Endothelial cell of umbilical vein (primary cell): ENCODE data around the gene RHBDD3. TPM values are rescaled to one million over a fixed set of nuclear protein-coding genes. Genes with fewer than 3 reads are reported as not detected.

Experiments used
- BruUV-seq: library from RNA; stranded (reverse); fragments of 400-500 nt; replicated peaks from 2 replicates; lab custom pipeline; 2021; lab: Mats Ljungman, UMichigan
- CTCF ChIA-PET: fragments of 300-600, 350-600 bp; sonication (Branson Sonifier 250); formaldehyde crosslinking; loops from one replicate; lab custom pipeline; 2021; ENCODE audit warnings: antibody characterized with exemption, inconsistent platforms; lab: Charles Lee
- POLR2A ChIA-PET: fragments of 300-600, 350-600 bp; sonication (Branson Sonifier 250); formaldehyde crosslinking; loops from one replicate; lab custom pipeline; 2021; ENCODE audit warnings: antibody characterized with exemption, inconsistent platforms; lab: Charles Lee
- DNase-seq: peaks from one replicate; pipeline ENCODE4 v3.0.0-alpha.2; 2011; ENCODE audit warnings: low read depth, low spot score
- FAIRE-seq: peaks from 2 replicates; lab custom pipeline; 2011; peaks lifted over from hg19 to GRCh38; lab: Jason Lieb, UNC
- H2AFZ ChIP-seq: 2 replicates; pipeline ENCODE4 v1.6.0; 2012; ENCODE audit warnings: low read depth, low read length, control low read depth, inconsistent platforms
- H3K27ac ChIP-seq: 2 replicates; pipeline ENCODE4 v1.5.1; 2011; ENCODE audit warnings: low read depth, mild to moderate bottlenecking, control low read depth, low read length, moderate library complexity; ENCODE audit not compliant: insufficient read depth
- H3K27me3 ChIP-seq, 2 experiments: 2 replicates each; pipeline versions ENCODE4 v1.6.0 to v1.6.1; 2011; ENCODE audit warnings: low read length in 2 of 2, mixed read lengths in 1 of 2; ENCODE audit not compliant: control insufficient read depth in 2 of 2, insufficient read depth in 2 of 2
- H3K36me3 ChIP-seq, 2 experiments: 2 replicates in 1 of 2; 3 replicates in 1 of 2; pipeline ENCODE4 v1.5.1; 2011; ENCODE audit warnings: low read length in 2 of 2, mild to moderate bottlenecking in 1 of 2, moderate library complexity in 1 of 2; ENCODE audit not compliant: control insufficient read depth in 2 of 2, insufficient read depth in 2 of 2; ENCODE audit errors: extremely low read depth in 1 of 2
- H3K4me1 ChIP-seq: 3 replicates; pipeline ENCODE4 v1.5.1; 2011; ENCODE audit warnings: mild to moderate bottlenecking, low read length; ENCODE audit not compliant: control insufficient read depth, insufficient read depth; ENCODE audit errors: extremely low read depth
- H3K4me2 ChIP-seq: 2 replicates; pipeline ENCODE4 v1.6.1; 2011; ENCODE audit warnings: low read length, control low read depth, mixed read lengths; ENCODE audit not compliant: insufficient read depth
- H3K4me3 ChIP-seq, 3 experiments: fragments of 200-600 bp in 1 of 3; sonication (generic), shearing (Covaris generic) in 1 of 3; replicated peaks in 1 of 3; 2 replicates each; pipeline ENCODE4 v1.5.1; 2011 to 2016; ENCODE audit warnings: control low read depth in 3 of 3, low read length in 3 of 3, mild to moderate bottlenecking in 2 of 3, inconsistent platforms in 1 of 3, low read depth in 1 of 3, moderate library complexity in 1 of 3; ENCODE audit not compliant: insufficient read depth in 1 of 3
- H3K79me2 ChIP-seq: 2 replicates; pipeline ENCODE4 v1.6.0; 2012; ENCODE audit warnings: low read length, inconsistent platforms; ENCODE audit not compliant: control insufficient read depth, insufficient read depth
- H3K9ac ChIP-seq: replicated peaks from 2 replicates; pipeline ENCODE3; 2011; ENCODE audit warnings: low read length, control low read depth; ENCODE audit not compliant: insufficient read depth; ENCODE audit errors: extremely low read depth
- H3K9me1 ChIP-seq: replicated peaks from 3 replicates; pipeline ENCODE4 v1.6.0; 2011; ENCODE audit warnings: mild to moderate bottlenecking, low read length; ENCODE audit not compliant: control insufficient read depth, insufficient read depth; ENCODE audit errors: extremely low read depth
- H3K9me3 ChIP-seq: replicated peaks from 2 replicates; pipeline ENCODE4 v1.5.1; 2012; ENCODE audit warnings: low read length, inconsistent platforms; ENCODE audit not compliant: control insufficient read depth, insufficient read depth
- H4K20me1 ChIP-seq: replicated peaks from 2 replicates; pipeline ENCODE3; 2011; ENCODE audit warnings: mild to moderate bottlenecking, low read length; ENCODE audit not compliant: control insufficient read depth, insufficient read depth; ENCODE audit errors: extremely low read depth
- EZH2 ChIP-seq: IDR thresholded peaks from 2 replicates; pipeline ENCODE4 v1.6.1; 2012; ENCODE audit warnings: borderline replicate concordance, low read depth, mild to moderate bottlenecking, moderate library complexity, low read length, inconsistent platforms; ENCODE audit not compliant: severe bottlenecking
- FOS ChIP-seq: IDR thresholded peaks from 2 replicates; pipeline ENCODE4 v1.6.1; 2011; ENCODE audit warnings: mild to moderate bottlenecking, low read length, moderate library complexity, borderline replicate concordance; ENCODE audit not compliant: insufficient read depth
- GATA2 ChIP-seq: IDR thresholded peaks from 2 replicates; pipeline ENCODE4 v1.7.0; 2011; ENCODE audit warnings: low read depth, mild to moderate bottlenecking, moderate library complexity, mixed read lengths, low read length; ENCODE audit not compliant: insufficient read length, insufficient read depth
- JUN ChIP-seq: IDR thresholded peaks from 2 replicates; pipeline ENCODE4 v1.6.1; 2011; ENCODE audit warnings: borderline replicate concordance, low read depth; ENCODE audit not compliant: insufficient read length, insufficient read depth
- dilution Hi-C: fragments of 300-500 bp; cut with MboI; formaldehyde crosslinking; loops from one replicate; pipeline ENCODE4 v1.15.0; 2019; ENCODE audit warnings: low sequenced_read_pairs; ENCODE audit not compliant: extremely low pct_ligation_motif_present
- intact Hi-C: fragments of 100-400 bp; cut with micrococcal nuclease; formaldehyde crosslinking; loops from one replicate; pipeline ENCODE4 v1.10.0; 2022
- polyA plus RNA-seq, 4 experiments: library from polyadenylated mRNA; depleted of rRNA in 3 of 4; stranded (reverse) in 3 of 4; unstranded in 1 of 4; fragments of >200 nt; gene quantifications; 2 replicates each; pipeline versions ENCODE4 v1.2.1 to v1.2.3, GENCODE V29; 2011 to 2012; ENCODE audit warnings: missing spikeins in 1 of 4
- total RNA-seq: library from RNA; stranded (reverse); gene quantifications from 2 replicates; pipeline ENCODE4 v1.2.3, GENCODE V29; 2021
- TF ChIP-seq, protein P1 (sequence below), 2 donors: IDR thresholded peaks; 1 replicate in 1 of 2; 2 replicates in 1 of 2; pipeline ENCODE4 v1.5.1; 2011; ENCODE audit warnings: low read length in 2 of 2, mild to moderate bottlenecking in 2 of 2, moderate library complexity in 2 of 2, control low read depth in 1 of 2, inconsistent platforms in 1 of 2, low read depth in 1 of 2; ENCODE audit not compliant: insufficient read depth in 1 of 2; ENCODE audit errors: extremely low read depth in 1 of 2

RHBDD3 gene
- total and polyA plus RNA-seq, 2 donors (not counting 3 experiments of a cell fraction or from before 2014, with no cell fraction given) = 31.3 to 37.2 TPM

- TF ChIP-seq, protein P1, sequence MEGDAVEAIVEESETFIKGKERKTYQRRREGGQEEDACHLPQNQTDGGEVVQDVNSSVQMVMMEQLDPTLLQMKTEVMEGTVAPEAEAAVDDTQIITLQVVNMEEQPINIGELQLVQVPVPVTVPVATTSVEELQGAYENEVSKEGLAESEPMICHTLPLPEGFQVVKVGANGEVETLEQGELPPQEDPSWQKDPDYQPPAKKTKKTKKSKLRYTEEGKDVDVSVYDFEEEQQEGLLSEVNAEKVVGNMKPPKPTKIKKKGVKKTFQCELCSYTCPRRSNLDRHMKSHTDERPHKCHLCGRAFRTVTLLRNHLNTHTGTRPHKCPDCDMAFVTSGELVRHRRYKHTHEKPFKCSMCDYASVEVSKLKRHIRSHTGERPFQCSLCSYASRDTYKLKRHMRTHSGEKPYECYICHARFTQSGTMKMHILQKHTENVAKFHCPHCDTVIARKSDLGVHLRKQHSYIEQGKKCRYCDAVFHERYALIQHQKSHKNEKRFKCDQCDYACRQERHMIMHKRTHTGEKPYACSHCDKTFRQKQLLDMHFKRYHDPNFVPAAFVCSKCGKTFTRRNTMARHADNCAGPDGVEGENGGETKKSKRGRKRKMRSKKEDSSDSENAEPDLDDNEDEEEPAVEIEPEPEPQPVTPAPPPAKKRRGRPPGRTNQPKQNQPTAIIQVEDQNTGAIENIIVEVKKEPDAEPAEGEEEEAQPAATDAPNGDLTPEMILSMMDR (IDR thresholded peaks at IDR 0.05; ENCODE audit: extremely low read depth in 1 of 2, insufficient read depth in 1 of 2, low read depth in 1 of 2, low read length in 2 of 2) = no peak
- TF ChIP-seq EZH2 = no peak
- TF ChIP-seq JUN = no peak
- TF ChIP-seq GATA2 = no peak
- no peak for TF ChIP-seq FOS
- no TSS peak for BruUV-seq
- intact Hi-C loops (no loop called here), dilution Hi-C loops (no loop called here)
- no peaks in the 10 kb centered on the region for H3K27me3 ChIP-seq
- no peaks in the 10 kb centered on the region for H3K79me2 ChIP-seq
- no peak overlapping the region for H3K4me2 ChIP-seq
- no peaks in the 10 kb centered on the region for H3K4me1 ChIP-seq
- no peak overlapping the region for H3K4me3 ChIP-seq
- FAIRE-seq (no peak), DNase-seq (no peak)
- H3K9me3 ChIP-seq = no peaks in the 10 kb centered on the region
- H3K9ac ChIP-seq = no peak overlapping the region
- H2AFZ ChIP-seq = no peak overlapping the region
- ChIA-PET CTCF (interaction anchor here (1.0 kb wide), 1 partner anchor 14 kb away, joined by 3 read pairs; no protein-coding TSS in a partner anchor), POLR2A (no interaction called here)
- H3K27ac ChIP-seq = no peak overlapping the region
- no peaks in the 10 kb centered on the region for H4K20me1 ChIP-seq
- H3K36me3 ChIP-seq = no peaks in the 10 kb centered on the region
- no peaks in the 10 kb centered on the region for H3K9me1 ChIP-seq
These were observed 50.7 kb downstream of the RHBDD3 start for GRCh38 chr22:29216873-29217666.
